Sigmoid colon (tissue), 7 donors: Measurements from ENCODE around the gene NDUFS1. TPM values are rescaled to one million over a fixed set of nuclear protein-coding genes. Genes with fewer than 3 reads are reported as not detected.

ENCODE experiments used
- DNase-seq: peaks from one replicate; pipeline ENCODE4 v3.0.0-alpha.2; 2019
- H3K27ac ChIP-seq, 4 donors: fragments of 200-600 bp; sonication (generic); one replicate each; pipeline ENCODE4 v1.5.1; 2016 to 2019; ENCODE audit warnings: mild to moderate bottlenecking in 1 of 4
- H3K27me3 ChIP-seq, 3 donors: fragments of 200-600 bp; sonication (generic); one replicate each; pipeline ENCODE4 v1.5.1; 2019; ENCODE audit warnings: mild to moderate bottlenecking in 1 of 3
- H3K36me3 ChIP-seq, 4 donors: fragments of 200-600 bp; sonication (generic); one replicate each; pipeline ENCODE4 v1.5.1; 2016 to 2019
- H3K4me1 ChIP-seq, 4 donors: fragments of 200-600 bp; sonication (generic); one replicate each; pipeline ENCODE4 v1.5.1; 2017 to 2019
- H3K4me3 ChIP-seq, 4 donors: fragments of 200-600 bp; sonication (generic); one replicate each; pipeline ENCODE4 v1.5.1; 2017 to 2019; ENCODE audit warnings: mild to moderate bottlenecking in 2 of 4, moderate library complexity in 1 of 4
- H3K9me3 ChIP-seq, 4 donors: fragments of 200-600 bp in 3 of 4; sonication (generic) in 3 of 4; one replicate each; pipeline versions ENCODE4 v1.5.1 to v1.6.1; 2013 to 2019
- CTCF ChIP-seq, 4 experiments: fragments of 450-650 bp in 3 of 4; fragments of 200-600 bp in 1 of 4; IDR thresholded peaks; one replicate each; pipeline ENCODE4 v1.5.1; 2016 to 2019; ENCODE audit warnings: antibody characterized with exemption in 4 of 4, mild to moderate bottlenecking in 3 of 4, moderate library complexity in 2 of 4
- EP300 ChIP-seq, 4 donors: sonication (generic); formaldehyde crosslinking; IDR thresholded peaks; one replicate each; pipeline ENCODE4 v1.6.1; 2017; ENCODE audit warnings: antibody characterized with exemption in 4 of 4
- POLR2A ChIP-seq, 2 donors: fragments of 450-650 bp; IDR thresholded peaks; one replicate each; pipeline ENCODE4 v1.6.1; 2016; ENCODE audit warnings: antibody characterized with exemption in 2 of 2, mild to moderate bottlenecking in 2 of 2, moderate library complexity in 2 of 2
- POLR2AphosphoS5 ChIP-seq, 4 donors: sonication (generic); formaldehyde crosslinking; IDR thresholded peaks; one replicate each; pipeline ENCODE4 v1.6.1; 2017; ENCODE audit warnings: antibody characterized with exemption in 4 of 4
- WGBS, 2 donors: extraction: QIAGEN DNeasy Blood & Tissue Kit; methylation state at CpG; one replicate each; pipeline ENCODE4 v1.1.7; 2013; 5-methylcytosine and 5-hydroxymethylcytosine counted together
- intact Hi-C: fragments of 100-400 bp; cut with DNase I; formaldehyde crosslinking; loops from one replicate; pipeline ENCODE4 v1.15.1; 2023
- polyA plus RNA-seq, 3 donors: library from polyadenylated mRNA; stranded (reverse); fragments of 200-250 nt; gene quantifications; one replicate each; pipeline ENCODE4 v1.2.3, GENCODE V29; 2013
- total RNA-seq, 4 donors: library from RNA; depleted of rRNA; stranded (reverse); fragments of >200 nt; gene quantifications; one replicate each; pipeline ENCODE4 v1.1.0, GENCODE V29; 2016
- donor health status: healthy with polysubstance abuse.
- donor health status: Bipolar disorder and iron deficiency.
- donor health status: healthy.

Gene NDUFS1
- total and polyA plus RNA-seq, 7 donors, result 46.6 to 109 (median 69.5) TPM

DNA sequence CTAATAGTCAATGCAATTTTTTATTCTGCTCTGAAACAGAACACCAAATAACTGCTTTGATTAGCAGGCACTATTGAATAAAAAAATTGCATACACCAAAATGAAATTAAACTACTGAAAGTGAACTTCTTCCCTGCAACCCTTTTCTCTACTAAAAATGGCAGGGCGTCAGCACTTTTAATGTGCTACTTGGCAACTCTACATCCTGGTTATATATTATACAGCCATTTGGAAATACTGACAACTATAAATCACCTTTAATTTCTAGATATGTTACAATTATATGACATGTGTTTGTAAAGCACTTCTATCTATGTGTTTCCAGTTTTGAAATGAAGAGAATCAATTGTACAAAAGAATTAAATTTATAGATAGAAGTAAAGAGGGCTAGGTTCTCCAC is 9.9 kb downstream of the NDUFS1 start:
- intact Hi-C loops, result no loop called here
- Histone ChIP-seq H3K27ac (no peak overlapping the region), H3K9me3 (no peaks in the 10 kb centered on the region), H3K4me1 (peaks cover 0 to 8% (median 7%) of the 10 kb centered on the region in 4 donors), H3K4me3 (no peak overlapping the region), H3K27me3 (no peaks in the 10 kb centered on the region), H3K36me3 (peaks cover 10 to 79% (median 45%) of the 10 kb centered on the region in 4 donors)
- 19 to 68% methylated on average over 1 of the region's 1 CpG for WGBS, 2 donors
- no peak for TF ChIP-seq EP300 (IDR thresholded peaks at IDR 0.05)
- TF ChIP-seq POLR2A (IDR thresholded peaks at IDR 0.05), result no peak
- TF ChIP-seq CTCF (IDR thresholded peaks at IDR 0.05), result no peak
- no peak for TF ChIP-seq POLR2AphosphoS5 (IDR thresholded peaks at IDR 0.05)
- no peak for DNase-seq

- H3K27ac ChIP-seq, result no peak overlapping the region
- H3K36me3 ChIP-seq, result peaks cover 17 to 100% (median 65%) of the 10 kb centered on the region in 4 donors
- TF ChIP-seq POLR2AphosphoS5 (IDR thresholded peaks at IDR 0.05), result no peak
- no peak for TF ChIP-seq CTCF (IDR thresholded peaks at IDR 0.05)
- no peak for TF ChIP-seq EP300 (IDR thresholded peaks at IDR 0.05)
- no peak for TF ChIP-seq POLR2A (IDR thresholded peaks at IDR 0.05)
- WGBS, 2 donors, result 87 to 88% methylated on average over 5 of the region's 5 CpGs
- no peaks in the 10 kb centered on the region for H3K9me3 ChIP-seq
- no peaks in the 10 kb centered on the region for H3K4me1 ChIP-seq
- DNase-seq, result no peak
- no peaks in the 10 kb centered on the region for H3K27me3 ChIP-seq
- H3K4me3 ChIP-seq, result no peak overlapping the region
- intact Hi-C loops, result no loop called here
Observed at GRCh38 chr2:206145665-206146064, 13.6 kb downstream of the NDUFS1 start.

DNA sequence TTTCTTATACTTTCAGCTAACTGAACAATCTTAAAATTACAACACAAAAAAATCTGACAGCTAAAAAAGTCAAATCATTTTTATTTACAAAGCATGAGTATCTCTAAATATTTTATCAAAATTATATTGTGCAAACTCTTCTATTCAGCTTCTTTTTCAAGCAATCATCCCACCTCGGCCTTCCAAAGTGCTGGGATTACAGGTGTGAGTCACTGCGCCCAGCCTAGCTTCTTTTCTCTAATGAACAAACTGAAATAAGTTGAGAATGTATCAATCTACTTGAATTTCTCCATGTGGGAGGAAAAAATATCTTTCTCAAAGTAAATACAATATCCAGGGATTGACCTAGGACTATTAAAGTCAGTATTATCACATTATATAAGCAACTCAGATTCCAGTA is 14.9 kb downstream of the NDUFS1 start:
- H3K9me3 ChIP-seq, result no peaks in the 10 kb centered on the region
- no peak for TF ChIP-seq POLR2A (IDR thresholded peaks at IDR 0.05)
- H3K4me3 ChIP-seq, result no peak overlapping the region
- H3K27me3 ChIP-seq, result no peaks in the 10 kb centered on the region
- DNase-seq, result no peak
- WGBS, 2 donors, result 97% methylated on average over 2 of the region's 2 CpGs
- peaks cover 26 to 100% (median 73%) of the 10 kb centered on the region in 4 donors for H3K36me3 ChIP-seq
- no peak overlapping the region for H3K27ac ChIP-seq
- intact Hi-C loops, result no loop called here
- no peaks in the 10 kb centered on the region for H3K4me1 ChIP-seq

DNA sequence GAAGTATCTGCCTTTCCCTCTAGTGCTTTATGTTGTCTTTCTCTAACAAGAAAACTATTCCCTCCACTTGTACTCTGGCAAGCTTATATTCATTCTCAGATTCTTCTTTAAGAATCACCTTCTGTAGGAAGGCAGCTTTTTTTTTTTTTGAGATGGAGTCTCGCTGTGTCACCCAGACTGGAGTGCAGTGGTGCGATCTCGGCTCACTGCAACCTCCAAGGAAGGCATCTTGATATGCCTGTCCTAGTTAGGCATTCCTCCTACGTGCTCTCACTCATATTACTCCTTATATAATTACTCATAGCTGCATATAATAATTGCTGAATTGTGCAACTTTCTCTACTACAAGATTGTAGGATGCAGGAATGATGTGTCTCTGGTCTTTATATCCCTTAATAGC is 15.8 kb downstream of the NDUFS1 start:
- Histone ChIP-seq H3K4me3 (no peak overlapping the region), H3K4me1 (no peaks in the 10 kb centered on the region), H3K36me3 (peaks cover 29 to 100% (median 73%) of the 10 kb centered on the region in 4 donors), H3K27me3 (no peaks in the 10 kb centered on the region), H3K27ac (no peak overlapping the region), H3K9me3 (no peaks in the 10 kb centered on the region)
- no peak for TF ChIP-seq POLR2AphosphoS5 (IDR thresholded peaks at IDR 0.05)
- no peak for TF ChIP-seq POLR2A (IDR thresholded peaks at IDR 0.05)
- TF ChIP-seq EP300 (IDR thresholded peaks at IDR 0.05), result no peak
- TF ChIP-seq CTCF (IDR thresholded peaks at IDR 0.05), result no peak
- intact Hi-C loops, result no loop called here
- 97 to 98% methylated on average over 4 of the region's 4 CpGs for whole genome bisulfite sequencing, 2 donors
- no peak for DNase-seq

DNA sequence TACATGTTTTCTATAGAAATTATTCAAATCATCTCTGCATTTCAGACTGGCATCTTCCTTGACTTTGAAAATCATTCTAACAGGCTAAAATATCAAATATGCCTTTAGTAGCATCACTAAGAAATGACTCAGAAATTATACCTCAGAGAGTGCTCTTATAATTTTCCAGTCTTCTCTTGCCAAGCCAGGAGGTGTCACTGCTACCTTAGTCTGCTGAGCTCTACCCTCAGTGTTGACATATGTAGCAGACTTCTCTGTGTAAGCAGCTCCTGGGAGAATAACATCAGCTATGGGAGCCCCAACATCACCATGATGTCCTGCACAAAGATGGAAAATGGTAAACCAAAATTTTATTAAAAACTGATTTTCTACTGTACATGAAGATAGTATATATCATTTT is 31.6 kb downstream of the NDUFS1 start:
- peaks cover 12 to 100% (median 61%) of the 10 kb centered on the region in 4 donors for H3K36me3 ChIP-seq

More for the DNA sequence above, 31.6 kb downstream of the NDUFS1 start:
- no peak overlapping the region for H3K4me3 ChIP-seq
- intact Hi-C loops, result no loop called here
- no peaks in the 10 kb centered on the region for H3K4me1 ChIP-seq
- H3K27me3 ChIP-seq, result no peaks in the 10 kb centered on the region
- H3K27ac ChIP-seq, result no peak overlapping the region
- H3K9me3 ChIP-seq, result no peaks in the 10 kb centered on the region
- no peak for DNase-seq
- TF ChIP-seq POLR2AphosphoS5 (IDR thresholded peaks at IDR 0.05), result no peak
- TF ChIP-seq POLR2A (IDR thresholded peaks at IDR 0.05), result no peak
- no peak for TF ChIP-seq EP300 (IDR thresholded peaks at IDR 0.05)
- TF ChIP-seq CTCF (IDR thresholded peaks at IDR 0.05), result no peak
